CD14-positive monocyte (primary cell): Measurements from ENCODE around the gene SLC19A3. TPM values are rescaled to one million over a fixed set of nuclear protein-coding genes. Genes with fewer than 3 reads are reported as not detected.

Experiments
- DNase-seq, 3 donors: peaks; one replicate each; pipeline ENCODE4 v3.0.0-alpha.2; 2011 to 2022
- H2AFZ ChIP-seq: 2 replicates; pipeline ENCODE4 v1.6.0; 2012; ENCODE audit warnings: mild to moderate bottlenecking, low read depth, low read length, inconsistent platforms; ENCODE audit not compliant: insufficient read depth, poor library complexity, severe bottlenecking
- H3K27ac ChIP-seq, 2 donors: 1 replicate in 1 of 2; 2 replicates in 1 of 2; pipeline ENCODE4 v1.5.1; 2012 to 2013; ENCODE audit warnings: low read length in 2 of 2, control low read depth in 1 of 2, inconsistent platforms in 1 of 2, low read depth in 1 of 2, mild to moderate bottlenecking in 1 of 2
- H3K27me3 ChIP-seq, 2 donors: one replicate each; pipeline versions ENCODE4 v1.6.0 to v1.6.1; 2011 to 2013; ENCODE audit warnings: low read length in 2 of 2; ENCODE audit not compliant: control insufficient read depth in 2 of 2, insufficient read depth in 2 of 2
- H3K36me3 ChIP-seq, 2 donors: replicated peaks in 1 of 2; 1 replicate in 1 of 2; 2 replicates in 1 of 2; pipeline versions ENCODE4 v1.5.1 to v1.6.1; 2012 to 2013; ENCODE audit warnings: low read length in 2 of 2, control low read depth in 1 of 2, inconsistent platforms in 1 of 2, mild to moderate bottlenecking in 1 of 2; ENCODE audit not compliant: insufficient read depth in 2 of 2, control insufficient read depth in 1 of 2
- H3K4me1 ChIP-seq, 2 donors: 1 replicate in 1 of 2; 2 replicates in 1 of 2; pipeline versions ENCODE4 v1.5.1 to v1.6.1; 2012 to 2013; ENCODE audit warnings: low read length in 2 of 2, control low read depth in 1 of 2, inconsistent platforms in 1 of 2, mild to moderate bottlenecking in 1 of 2, moderate library complexity in 1 of 2; ENCODE audit not compliant: insufficient read depth in 2 of 2, control insufficient read depth in 1 of 2
- H3K4me2 ChIP-seq: replicated peaks from 2 replicates; pipeline ENCODE3; 2012; ENCODE audit warnings: low read length, moderate library complexity, mild to moderate bottlenecking; ENCODE audit not compliant: poor library complexity, severe bottlenecking; ENCODE audit errors: extremely low read depth
- H3K4me3 ChIP-seq, 3 experiments: fragments of 200-600 bp in 1 of 3; sonication (generic) in 1 of 3; replicated peaks in 1 of 3; 1 replicate in 2 of 3; 2 replicates in 1 of 3; pipeline ENCODE4 v1.5.1; 2011 to 2013; ENCODE audit warnings: low read length in 3 of 3, mild to moderate bottlenecking in 3 of 3, control low read depth in 2 of 3, low read depth in 2 of 3, inconsistent platforms in 1 of 3, moderate library complexity in 1 of 3
- H3K79me2 ChIP-seq: 2 replicates; pipeline ENCODE4 v1.6.0; 2012; ENCODE audit warnings: mild to moderate bottlenecking, control low read depth, inconsistent platforms, low read length, moderate library complexity; ENCODE audit not compliant: insufficient read depth
- H3K9ac ChIP-seq: 2 replicates; pipeline ENCODE4 v1.6.0; 2017; ENCODE audit warnings: low read length, mild to moderate bottlenecking; ENCODE audit not compliant: insufficient read depth, poor library complexity, severe bottlenecking
- H3K9me3 ChIP-seq, 2 donors: replicated peaks in 1 of 2; 1 replicate in 1 of 2; 2 replicates in 1 of 2; pipeline versions ENCODE4 v1.5.1 to v1.6.1; 2012 to 2013; ENCODE audit warnings: low read length in 2 of 2, control low read depth in 1 of 2; ENCODE audit not compliant: control insufficient read depth in 1 of 2, insufficient read depth in 1 of 2
- H4K20me1 ChIP-seq: 2 replicates; pipeline ENCODE4 v1.6.0; 2012; ENCODE audit warnings: mild to moderate bottlenecking, low read length, control low read depth, moderate library complexity; ENCODE audit not compliant: insufficient read depth
- H3K27ac Mint-ChIP-seq, 7 donors: one replicate each; pipeline ENCODE4 v1.8.0; 2020; ENCODE audit warnings: mild to moderate bottlenecking in 7 of 7, mixed read lengths in 7 of 7, moderate library complexity in 6 of 7, inconsistent platforms in 2 of 7
- H3K27me3 Mint-ChIP-seq, 3 donors: one replicate each; pipeline ENCODE4 v1.8.0; 2021 to 2022; ENCODE audit warnings: low read depth in 3 of 3, mild to moderate bottlenecking in 3 of 3, mixed read lengths in 3 of 3, moderate library complexity in 3 of 3, inconsistent platforms in 1 of 3
- H3K36me3 Mint-ChIP-seq, 2 donors: one replicate each; pipeline ENCODE4 v1.8.0; 2020; ENCODE audit warnings: mixed read lengths in 2 of 2, inconsistent platforms in 1 of 2, mild to moderate bottlenecking in 1 of 2
- H3K4me1 Mint-ChIP-seq: one replicate; pipeline ENCODE4 v1.8.0; 2020; ENCODE audit warnings: mild to moderate bottlenecking, mixed read lengths
- H3K4me3 Mint-ChIP-seq, 2 donors: one replicate each; pipeline ENCODE4 v1.8.0; 2020; ENCODE audit warnings: mild to moderate bottlenecking in 2 of 2, mixed read lengths in 2 of 2, moderate library complexity in 1 of 2
- H3K9me3 Mint-ChIP-seq, 7 donors: one replicate each; pipeline ENCODE4 v1.8.0; 2020 to 2022; ENCODE audit warnings: mixed read lengths in 7 of 7, mild to moderate bottlenecking in 6 of 7, moderate library complexity in 6 of 7, inconsistent platforms in 2 of 7
- CTCF ChIP-seq: fragments of 200-600 bp; IDR thresholded peaks from one replicate; pipeline ENCODE4 v1.8.0; 2022; ENCODE audit warnings: antibody characterized with exemption, mild to moderate bottlenecking
- WGBS: methylation state at CpG from one replicate; pipeline ENCODE4 v1.1.5; 2013; ENCODE audit warnings: missing lambda C conversion rate; ENCODE audit not compliant: insufficient coverage; 5-methylcytosine and 5-hydroxymethylcytosine counted together
- intact Hi-C, 2 donors: fragments of 100-400 bp; cut with micrococcal nuclease; formaldehyde crosslinking; loops; one replicate each; pipeline versions ENCODE4 v1.15.0 to v1.15.1; 2023
- polyA plus RNA-seq, 3 donors: library from polyadenylated mRNA; depleted of rRNA in 1 of 3; unstranded in 2 of 3; stranded (reverse) in 1 of 3; fragments of 300-500 nt in 2 of 3; fragments of >200 nt in 1 of 3; fragmentation: Illumina TruSeq in 2 of 3; gene quantifications; 1 replicate in 2 of 3; 2 replicates in 1 of 3; pipeline ENCODE4 v1.2.3, GENCODE V29; 2012 to 2021

The SLC19A3 gene
- polyA plus RNA-seq, 3 donors = not detected

GRCh38 chr2:227665189-227665940 is 52.5 kb downstream of the SLC19A3 start:
- TF ChIP-seq CTCF = no peak
- Histone ChIP-seq H3K27ac (no peak overlapping the region), H4K20me1 (no peaks in the 10 kb centered on the region), H3K36me3 (no peaks in the 10 kb centered on the region), H3K4me2 (no peak overlapping the region), H2AFZ (no peak overlapping the region), H3K27me3 (peaks cover 0 to 2% of the 10 kb centered on the region in 2 donors), H3K4me3 (no peak overlapping the region), H3K79me2 (no peaks in the 10 kb centered on the region), H3K9me3 (no peaks in the 10 kb centered on the region), H3K4me1 (no peaks in the 10 kb centered on the region), H3K9ac (no peak overlapping the region)
- Mint-ChIP-seq H3K27ac (no peak overlapping the region), H3K4me1 (no peaks in the 10 kb centered on the region), H3K4me3 (no peak overlapping the region), H3K36me3 (no peaks in the 10 kb centered on the region), H3K9me3 (no peaks in the 10 kb centered on the region), H3K27me3 (peaks cover 0 to 8% (median 3%) of the 10 kb centered on the region in 3 donors)
- WGBS = 100% methylated on average over 2 of the region's 6 CpGs
- intact Hi-C loops = no loop called here
- no peak for DNase-seq

GRCh38 chr2:227661827-227662226 is 56.0 kb downstream of the SLC19A3 start:
- H3K79me2 ChIP-seq = no peaks in the 10 kb centered on the region
- no peaks in the 10 kb centered on the region for H3K9me3 ChIP-seq
- TF ChIP-seq CTCF = no peak
- Mint-ChIP-seq H3K27ac (no peak overlapping the region), H3K27me3 (peaks cover 0 to 10% (median 5%) of the 10 kb centered on the region in 3 donors), H3K4me3 (no peak overlapping the region), H3K9me3 (no peaks in the 10 kb centered on the region), H3K4me1 (no peaks in the 10 kb centered on the region), H3K36me3 (no peaks in the 10 kb centered on the region)
- no peak overlapping the region for H3K27ac ChIP-seq
- WGBS = 0% methylated on average over 3 of the region's 3 CpGs
- H3K4me3 ChIP-seq = no peak overlapping the region
- no peak overlapping the region for H2AFZ ChIP-seq
- intact Hi-C loops = no loop called here
- H3K36me3 ChIP-seq = no peaks in the 10 kb centered on the region
- DNase-seq = no peak
- no peak overlapping the region for H3K9ac ChIP-seq
- peaks cover 0 to 2% of the 10 kb centered on the region in 2 donors for H3K27me3 ChIP-seq
- H3K4me2 ChIP-seq = no peak overlapping the region
- H3K4me1 ChIP-seq = no peaks in the 10 kb centered on the region
- no peaks in the 10 kb centered on the region for H4K20me1 ChIP-seq
